ENCODE data around the gene TAT.

- TF ChIP-seq, protein P1, sequence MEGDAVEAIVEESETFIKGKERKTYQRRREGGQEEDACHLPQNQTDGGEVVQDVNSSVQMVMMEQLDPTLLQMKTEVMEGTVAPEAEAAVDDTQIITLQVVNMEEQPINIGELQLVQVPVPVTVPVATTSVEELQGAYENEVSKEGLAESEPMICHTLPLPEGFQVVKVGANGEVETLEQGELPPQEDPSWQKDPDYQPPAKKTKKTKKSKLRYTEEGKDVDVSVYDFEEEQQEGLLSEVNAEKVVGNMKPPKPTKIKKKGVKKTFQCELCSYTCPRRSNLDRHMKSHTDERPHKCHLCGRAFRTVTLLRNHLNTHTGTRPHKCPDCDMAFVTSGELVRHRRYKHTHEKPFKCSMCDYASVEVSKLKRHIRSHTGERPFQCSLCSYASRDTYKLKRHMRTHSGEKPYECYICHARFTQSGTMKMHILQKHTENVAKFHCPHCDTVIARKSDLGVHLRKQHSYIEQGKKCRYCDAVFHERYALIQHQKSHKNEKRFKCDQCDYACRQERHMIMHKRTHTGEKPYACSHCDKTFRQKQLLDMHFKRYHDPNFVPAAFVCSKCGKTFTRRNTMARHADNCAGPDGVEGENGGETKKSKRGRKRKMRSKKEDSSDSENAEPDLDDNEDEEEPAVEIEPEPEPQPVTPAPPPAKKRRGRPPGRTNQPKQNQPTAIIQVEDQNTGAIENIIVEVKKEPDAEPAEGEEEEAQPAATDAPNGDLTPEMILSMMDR (IDR thresholded peaks at IDR 0.05; ENCODE audit: poor library complexity, severe bottlenecking), result no peak
- TF ChIP-seq, protein P2, sequence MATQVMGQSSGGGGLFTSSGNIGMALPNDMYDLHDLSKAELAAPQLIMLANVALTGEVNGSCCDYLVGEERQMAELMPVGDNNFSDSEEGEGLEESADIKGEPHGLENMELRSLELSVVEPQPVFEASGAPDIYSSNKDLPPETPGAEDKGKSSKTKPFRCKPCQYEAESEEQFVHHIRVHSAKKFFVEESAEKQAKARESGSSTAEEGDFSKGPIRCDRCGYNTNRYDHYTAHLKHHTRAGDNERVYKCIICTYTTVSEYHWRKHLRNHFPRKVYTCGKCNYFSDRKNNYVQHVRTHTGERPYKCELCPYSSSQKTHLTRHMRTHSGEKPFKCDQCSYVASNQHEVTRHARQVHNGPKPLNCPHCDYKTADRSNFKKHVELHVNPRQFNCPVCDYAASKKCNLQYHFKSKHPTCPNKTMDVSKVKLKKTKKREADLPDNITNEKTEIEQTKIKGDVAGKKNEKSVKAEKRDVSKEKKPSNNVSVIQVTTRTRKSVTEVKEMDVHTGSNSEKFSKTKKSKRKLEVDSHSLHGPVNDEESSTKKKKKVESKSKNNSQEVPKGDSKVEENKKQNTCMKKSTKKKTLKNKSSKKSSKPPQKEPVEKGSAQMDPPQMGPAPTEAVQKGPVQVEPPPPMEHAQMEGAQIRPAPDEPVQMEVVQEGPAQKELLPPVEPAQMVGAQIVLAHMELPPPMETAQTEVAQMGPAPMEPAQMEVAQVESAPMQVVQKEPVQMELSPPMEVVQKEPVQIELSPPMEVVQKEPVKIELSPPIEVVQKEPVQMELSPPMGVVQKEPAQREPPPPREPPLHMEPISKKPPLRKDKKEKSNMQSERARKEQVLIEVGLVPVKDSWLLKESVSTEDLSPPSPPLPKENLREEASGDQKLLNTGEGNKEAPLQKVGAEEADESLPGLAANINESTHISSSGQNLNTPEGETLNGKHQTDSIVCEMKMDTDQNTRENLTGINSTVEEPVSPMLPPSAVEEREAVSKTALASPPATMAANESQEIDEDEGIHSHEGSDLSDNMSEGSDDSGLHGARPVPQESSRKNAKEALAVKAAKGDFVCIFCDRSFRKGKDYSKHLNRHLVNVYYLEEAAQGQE (IDR thresholded peaks at IDR 0.05; ENCODE audit: borderline replicate concordance), result no peak
- no peak for TF ChIP-seq EZH2 (IDR thresholded peaks at IDR 0.05; ENCODE audit: borderline replicate concordance, insufficient read depth, low read length, poor library complexity, severe bottlenecking)
- TF ChIP-seq SMC3 (conservative IDR thresholded peaks at IDR 0.05; ENCODE audit: poor library complexity), result no peak
- TF ChIP-seq TAF1 (IDR thresholded peaks at IDR 0.05; ENCODE audit: low read depth), result no peak
These were observed 44.5 kb downstream of the TAT start for GRCh38 chr16:71532366-71532765.

Data from neural cell (in vitro differentiated cells).